Measurements from ENCODE around the gene HOXD4.

GRCh38 chr2:176136374-176137251 is 14.7 kb upstream of the HOXD4 start:
- TF ChIP-seq REST (IDR thresholded peaks at IDR 0.05; ENCODE audit: insufficient read depth in 1 of 2, low read depth in 2 of 2, low read length in 2 of 2) (no peak), SIN3A (IDR thresholded peaks at IDR 0.05; ENCODE audit: borderline replicate concordance, insufficient read depth, low read length) (no peak)
